ENCODE results near the gene WWC1. TPM values are rescaled to one million over a fixed set of nuclear protein-coding genes. Genes with fewer than 3 reads are reported as not detected.
A peak's percentile ranks its signal among the peaks of the same experiment; 100 is the strongest.

WWC1 gene
- total RNA-seq, 1 experiment from 2014 or later: 108 TPM

DNA sequence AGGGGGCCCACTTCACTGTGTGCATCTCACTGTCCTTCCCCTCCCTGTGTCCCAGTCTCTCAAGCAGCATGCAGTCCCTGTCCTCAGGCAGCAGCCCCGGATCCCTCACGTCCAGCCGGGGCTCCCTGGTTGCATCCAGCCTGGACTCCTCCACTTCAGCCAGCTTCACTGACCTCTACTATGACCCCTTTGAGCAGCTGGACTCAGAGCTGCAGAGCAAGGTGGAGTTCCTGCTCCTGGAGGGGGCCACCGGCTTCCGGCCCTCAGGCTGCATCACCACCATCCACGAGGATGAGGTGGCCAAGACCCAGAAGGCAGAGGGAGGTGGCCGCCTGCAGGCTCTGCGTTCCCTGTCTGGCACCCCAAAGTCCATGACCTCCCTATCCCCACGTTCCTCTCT is 132.0 kb downstream of the WWC1 start:
- DNase-seq: no peak
- CTCF ChIA-PET: no interaction called here
- TF ChIP-seq, protein P1, sequence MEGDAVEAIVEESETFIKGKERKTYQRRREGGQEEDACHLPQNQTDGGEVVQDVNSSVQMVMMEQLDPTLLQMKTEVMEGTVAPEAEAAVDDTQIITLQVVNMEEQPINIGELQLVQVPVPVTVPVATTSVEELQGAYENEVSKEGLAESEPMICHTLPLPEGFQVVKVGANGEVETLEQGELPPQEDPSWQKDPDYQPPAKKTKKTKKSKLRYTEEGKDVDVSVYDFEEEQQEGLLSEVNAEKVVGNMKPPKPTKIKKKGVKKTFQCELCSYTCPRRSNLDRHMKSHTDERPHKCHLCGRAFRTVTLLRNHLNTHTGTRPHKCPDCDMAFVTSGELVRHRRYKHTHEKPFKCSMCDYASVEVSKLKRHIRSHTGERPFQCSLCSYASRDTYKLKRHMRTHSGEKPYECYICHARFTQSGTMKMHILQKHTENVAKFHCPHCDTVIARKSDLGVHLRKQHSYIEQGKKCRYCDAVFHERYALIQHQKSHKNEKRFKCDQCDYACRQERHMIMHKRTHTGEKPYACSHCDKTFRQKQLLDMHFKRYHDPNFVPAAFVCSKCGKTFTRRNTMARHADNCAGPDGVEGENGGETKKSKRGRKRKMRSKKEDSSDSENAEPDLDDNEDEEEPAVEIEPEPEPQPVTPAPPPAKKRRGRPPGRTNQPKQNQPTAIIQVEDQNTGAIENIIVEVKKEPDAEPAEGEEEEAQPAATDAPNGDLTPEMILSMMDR (IDR thresholded peaks at IDR 0.05; ENCODE audit: insufficient read depth in 1 of 2, low read depth in 1 of 2, low read length in 1 of 2, severe bottlenecking in 1 of 2, unreplicated experiment in 1 of 2): no peak
- H3K9me3 Mint-ChIP-seq (ENCODE audit: unreplicated experiment): no peaks in the 10 kb centered on the region
- no peak overlapping the region for H3K27ac Mint-ChIP-seq (ENCODE audit: unreplicated experiment)
- peaks cover 88% of the 10 kb centered on the region for H3K36me3 Mint-ChIP-seq (ENCODE audit: insufficient read depth, unreplicated experiment)
- BruUV-seq (replicated peaks): no TSS peak
- H3K4me3 ChIP-seq (ENCODE audit: low read depth, low read length): no peak overlapping the region
- H3K4me3 Mint-ChIP-seq (ENCODE audit: unreplicated experiment): no peak overlapping the region
- H3K9me3 ChIP-seq: no peaks in the 10 kb centered on the region
- no peaks in the 10 kb centered on the region for H3K27me3 Mint-ChIP-seq (ENCODE audit: insufficient read depth, unreplicated experiment)
- H3K36me3 ChIP-seq (ENCODE audit: control insufficient read depth, insufficient read depth, low read length): peaks cover 6% of the 10 kb centered on the region
- intact Hi-C loops (cut with micrococcal nuclease; ENCODE audit: unreplicated experiment): no loop called here
- peaks cover 10% of the 10 kb centered on the region; the same call in 1 of the 2 replicates for H3K4me1 ChIP-seq
- H3K4me1 Mint-ChIP-seq (ENCODE audit: low read depth, unreplicated experiment): peaks cover 20% of the 10 kb centered on the region
- POLR2A ChIA-PET: no interaction called here
- H3K27me3 ChIP-seq (replicated peaks; ENCODE audit: control insufficient read depth, insufficient read depth, low read length): no peaks in the 10 kb centered on the region

DNA sequence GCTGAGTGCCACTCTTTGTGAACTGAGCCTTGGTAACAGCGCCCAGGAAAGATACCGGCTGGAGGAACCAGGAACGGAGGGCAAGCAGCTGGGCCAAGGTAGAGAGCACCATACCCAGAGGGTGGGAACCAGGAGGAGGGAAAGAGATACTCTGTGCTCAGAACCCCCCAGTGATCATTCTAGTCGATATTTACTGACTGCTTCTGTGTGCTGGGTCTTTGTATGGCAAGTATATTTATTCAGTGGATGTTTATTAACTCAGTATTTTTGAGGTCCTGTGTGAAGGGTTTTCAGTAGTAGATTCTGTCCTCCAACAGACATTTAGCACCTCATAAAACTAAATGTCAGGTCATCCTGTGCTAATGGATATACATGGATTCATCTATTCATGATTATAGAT is 132.5 kb downstream of the WWC1 start:
- TF ChIP-seq, protein P1 (IDR thresholded peaks at IDR 0.05; ENCODE audit: insufficient read depth in 1 of 2, low read depth in 1 of 2, low read length in 1 of 2, severe bottlenecking in 1 of 2, unreplicated experiment in 1 of 2): no peak
- Mint-ChIP-seq H3K4me3 (ENCODE audit: unreplicated experiment) (no peak overlapping the region), H3K27me3 (ENCODE audit: insufficient read depth, unreplicated experiment) (no peaks in the 10 kb centered on the region), H3K9me3 (ENCODE audit: unreplicated experiment) (no peaks in the 10 kb centered on the region), H3K36me3 (ENCODE audit: insufficient read depth, unreplicated experiment) (peaks cover 88% of the 10 kb centered on the region), H3K27ac (ENCODE audit: unreplicated experiment) (peak overlapping the region; percentile 27), H3K4me1 (ENCODE audit: low read depth, unreplicated experiment) (peaks cover 20% of the 10 kb centered on the region)
- Histone ChIP-seq H3K4me3 (ENCODE audit: low read depth, low read length) (no peak overlapping the region), H3K27me3 (replicated peaks; ENCODE audit: control insufficient read depth, insufficient read depth, low read length) (no peaks in the 10 kb centered on the region), H3K9me3 (no peaks in the 10 kb centered on the region), H3K4me1 (peaks cover 10% of the 10 kb centered on the region; the same call in 1 of the 2 replicates), H3K36me3 (ENCODE audit: control insufficient read depth, insufficient read depth, low read length) (peaks cover 6% of the 10 kb centered on the region)
- ChIA-PET POLR2A (no interaction called here), CTCF (no interaction called here)
- DNase-seq: no peak
- BruUV-seq (replicated peaks): no TSS peak
- intact Hi-C loops (cut with micrococcal nuclease; ENCODE audit: unreplicated experiment): no loop called here

DNA sequence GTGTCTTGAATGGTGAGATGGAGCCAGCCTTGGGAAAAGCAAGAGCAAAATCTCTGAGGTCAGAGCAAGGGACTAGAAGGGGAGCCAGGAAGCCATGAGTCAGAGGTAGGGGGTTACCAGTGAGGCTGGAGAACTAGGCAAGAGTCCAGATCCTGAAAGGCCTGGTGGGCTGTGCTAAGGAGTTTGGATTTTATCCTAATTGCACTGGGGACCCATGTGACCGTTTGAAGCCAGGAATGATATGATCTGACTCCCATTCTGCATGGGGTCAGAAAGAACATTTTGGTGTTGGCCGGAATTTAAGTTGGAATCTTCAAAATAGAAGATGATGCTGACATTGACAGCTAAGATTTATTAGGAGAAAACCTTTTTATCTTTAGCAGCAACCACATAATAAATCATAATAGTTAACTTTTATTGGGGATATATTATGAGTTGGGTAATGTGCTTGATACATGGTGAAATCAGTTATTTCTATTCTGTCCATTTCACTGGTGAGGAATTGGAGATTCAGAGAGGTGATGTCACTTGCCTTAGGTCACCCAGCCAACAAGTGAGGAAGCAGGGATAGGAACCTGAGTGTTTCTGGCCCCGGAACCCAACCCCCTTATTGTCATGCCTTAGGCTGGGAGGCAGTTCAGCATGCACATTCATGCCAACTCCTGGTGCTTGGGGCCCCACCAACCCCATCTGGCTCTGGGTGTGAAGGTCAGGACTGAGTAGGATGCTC is 133.3 kb downstream of the WWC1 start:
- POLR2A ChIA-PET: no interaction called here
- Histone ChIP-seq H3K36me3 (ENCODE audit: control insufficient read depth, insufficient read depth, low read length) (peaks cover 6% of the 10 kb centered on the region), H3K4me3 (ENCODE audit: low read depth, low read length) (no peak overlapping the region), H3K9me3 (no peaks in the 10 kb centered on the region), H3K27me3 (replicated peaks; ENCODE audit: control insufficient read depth, insufficient read depth, low read length) (no peaks in the 10 kb centered on the region), H3K4me1 (peaks cover 10% of the 10 kb centered on the region; the same call in 1 of the 2 replicates)
- DNase-seq: no peak
- peak overlapping the region; percentile 27 for H3K27ac Mint-ChIP-seq (ENCODE audit: unreplicated experiment)
- H3K9me3 Mint-ChIP-seq (ENCODE audit: unreplicated experiment): no peaks in the 10 kb centered on the region
- TF ChIP-seq, protein P1 (IDR thresholded peaks at IDR 0.05; ENCODE audit: insufficient read depth in 1 of 2, low read depth in 1 of 2, low read length in 1 of 2, severe bottlenecking in 1 of 2, unreplicated experiment in 1 of 2): no peak
- CTCF ChIA-PET: interaction anchor here (1.2 kb wide), 1 partner anchor 154 kb away, joined by 4 read pairs; no protein-coding TSS in a partner anchor
- H3K36me3 Mint-ChIP-seq (ENCODE audit: insufficient read depth, unreplicated experiment): peaks cover 88% of the 10 kb centered on the region
- peaks cover 20% of the 10 kb centered on the region for H3K4me1 Mint-ChIP-seq (ENCODE audit: low read depth, unreplicated experiment)
- no peaks in the 10 kb centered on the region for H3K27me3 Mint-ChIP-seq (ENCODE audit: insufficient read depth, unreplicated experiment)
- H3K4me3 Mint-ChIP-seq (ENCODE audit: unreplicated experiment): no peak overlapping the region
- intact Hi-C loops (cut with micrococcal nuclease; ENCODE audit: unreplicated experiment): no loop called here
- no TSS peak for BruUV-seq (replicated peaks)

Data from Caco-2 (cell line).